C4-2B (cell line): ENCODE results near the gene OR11L1.

Experiments
- H3K27ac ChIP-seq: fragments of 450-650 bp; 2 replicates; pipeline ENCODE4 v1.5.1; 2017
- CTCF ChIP-seq: fragments of 450-650 bp; conservative IDR thresholded peaks from 2 replicates; pipeline ENCODE4 v1.5.1; 2017; ENCODE audit warnings: mild to moderate bottlenecking
- ZFX ChIP-seq: fragments of 450-650 bp; IDR thresholded peaks from 2 replicates; pipeline ENCODE4 v1.6.1; 2017

Gene OR11L1

DNA sequence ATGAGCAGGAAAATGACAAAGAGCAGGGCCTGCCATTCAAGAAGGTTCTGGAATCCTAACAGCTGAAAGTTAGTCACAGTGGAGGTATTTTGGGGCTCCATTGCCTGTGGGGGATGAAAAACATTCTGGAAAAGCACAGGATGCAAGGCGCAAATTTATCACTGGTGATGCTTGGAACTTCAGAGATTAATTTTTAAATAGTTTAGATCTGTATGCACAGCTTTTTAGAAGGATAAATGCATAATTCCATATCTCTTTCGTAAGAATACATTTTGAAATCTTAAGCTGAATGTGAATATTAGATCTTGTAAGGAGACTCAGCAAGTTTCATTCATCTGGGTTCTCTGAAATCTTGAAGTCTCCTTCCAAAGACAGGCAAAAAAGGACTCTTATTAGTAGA, at the start of gene OR11L1:
Gene OR11L1, minus strand, starts transcription at position 101 of the 400 bp plus-strand sequence. Its CDS starts 0 bp downstream, at position 101.
- H3K27ac ChIP-seq = no peak within 1 kb of the TSS
- TF ChIP-seq CTCF (no peak), ZFX (no peak)

DNA sequence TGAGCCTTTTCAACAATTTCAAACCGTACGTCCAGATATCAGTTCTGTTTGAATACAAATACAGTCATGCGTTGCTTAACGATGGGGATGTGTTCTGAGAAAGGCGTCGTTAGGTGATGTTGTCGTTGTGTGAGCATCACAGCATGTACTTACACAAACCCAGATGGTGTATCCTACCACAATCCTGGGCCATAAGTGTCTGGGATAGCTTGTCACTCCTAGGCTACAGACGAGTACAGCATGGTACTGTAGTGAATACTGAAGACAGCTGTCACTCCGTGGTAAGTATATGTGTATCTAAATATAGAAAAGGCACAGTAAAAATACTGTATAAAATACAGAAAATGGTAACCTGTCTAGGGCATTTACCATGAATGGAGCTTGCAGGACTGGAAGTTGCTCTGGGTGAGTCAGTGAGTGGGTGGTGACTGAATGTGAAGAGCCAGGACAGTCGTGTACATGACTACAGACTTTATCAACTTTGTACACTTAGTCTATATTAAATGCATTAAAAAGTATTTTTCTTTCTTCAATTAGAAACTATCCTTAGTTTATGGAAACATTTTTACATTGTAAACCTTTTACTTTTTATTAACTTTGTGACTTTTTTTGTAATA, 43.2 kb upstream of the OR11L1 start:
- no peak overlapping the region for H3K27ac ChIP-seq
- TF ChIP-seq ZFX (no peak), CTCF (no peak)

DNA sequence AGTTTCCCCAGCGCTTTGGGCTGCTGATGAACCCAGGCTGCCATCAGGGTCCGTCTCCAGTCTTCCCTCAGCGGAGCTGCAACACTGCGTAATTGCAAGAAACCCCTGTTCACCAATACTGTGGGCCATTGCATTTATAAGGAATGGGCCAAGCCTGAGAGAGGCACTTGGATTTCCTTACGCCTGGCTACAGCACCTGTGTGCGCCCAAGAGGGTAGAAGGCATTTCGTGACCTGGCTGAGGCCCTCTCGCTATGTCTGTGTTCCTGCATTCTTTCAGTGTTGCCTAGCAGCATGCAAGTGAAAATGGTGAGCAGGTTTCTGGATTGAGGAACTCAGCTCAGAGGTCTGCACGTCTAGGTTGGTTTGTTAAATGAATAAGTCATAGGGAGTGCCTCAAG, 41.6 kb upstream of the OR11L1 start:
- no peak for TF ChIP-seq ZFX
- TF ChIP-seq CTCF = no peak
- no peak overlapping the region for H3K27ac ChIP-seq

- H3K27ac ChIP-seq = no peak overlapping the region
- TF ChIP-seq ZFX (no peak), CTCF (no peak)
These were observed 23.7 kb upstream of the OR11L1 start for GRCh38 chr1:247865416-247865815.

- no peak for TF ChIP-seq ZFX
- H3K27ac ChIP-seq = no peak overlapping the region
These were observed 22.9 kb upstream of the OR11L1 start for GRCh38 chr1:247864644-247865043.

GRCh38 chr1:247862756-247863155, 21.1 kb upstream of the OR11L1 start:
- no peak overlapping the region for H3K27ac ChIP-seq
- no peak for TF ChIP-seq ZFX
- TF ChIP-seq CTCF = no peak

- H3K27ac ChIP-seq = no peak overlapping the region
- TF ChIP-seq CTCF (no peak), ZFX (no peak)
These were observed 16.4 kb upstream of the OR11L1 start for GRCh38 chr1:247857985-247858619.
